Activated naive CD8-positive, alpha-beta T cell treated with anti-CD3 and anti-CD28 coated beads, Interleukin-2, amount 10 ng/mL, durations not matched to agents 7 days and 5 days (primary cell): ENCODE results near the gene RGPD4. TPM values are rescaled to one million over a fixed set of nuclear protein-coding genes. Genes with fewer than 3 reads are reported as not detected.

Experiments used
- total RNA-seq, 2 experiments: library from RNA; stranded (reverse); gene quantifications; one replicate each; pipeline ENCODE4 v1.2.3, GENCODE V29; 2021

RGPD4 gene
- total RNA-seq, 2 experiments from 2014 or later: 0.31 to 0.61 TPM

Other genes with a start within 250 kb of the RGPD4 start
- not detected for gene SLC5A7, start 159.6 kb downstream of the RGPD4 start, total RNA-seq